ENCODE data around the gene IMPACT. TPM values are rescaled to one million over a fixed set of nuclear protein-coding genes. Genes with fewer than 3 reads are reported as not detected.

Gene IMPACT, protein sequence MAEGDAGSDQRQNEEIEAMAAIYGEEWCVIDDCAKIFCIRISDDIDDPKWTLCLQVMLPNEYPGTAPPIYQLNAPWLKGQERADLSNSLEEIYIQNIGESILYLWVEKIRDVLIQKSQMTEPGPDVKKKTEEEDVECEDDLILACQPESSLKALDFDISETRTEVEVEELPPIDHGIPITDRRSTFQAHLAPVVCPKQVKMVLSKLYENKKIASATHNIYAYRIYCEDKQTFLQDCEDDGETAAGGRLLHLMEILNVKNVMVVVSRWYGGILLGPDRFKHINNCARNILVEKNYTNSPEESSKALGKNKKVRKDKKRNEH
- total RNA-seq (2022; extraction: Qiagen RNA extraction; ENCODE audit: low read depth), result 10.6 to 13.9 TPM (median 13.5 TPM) in 5 replicates

DNA sequence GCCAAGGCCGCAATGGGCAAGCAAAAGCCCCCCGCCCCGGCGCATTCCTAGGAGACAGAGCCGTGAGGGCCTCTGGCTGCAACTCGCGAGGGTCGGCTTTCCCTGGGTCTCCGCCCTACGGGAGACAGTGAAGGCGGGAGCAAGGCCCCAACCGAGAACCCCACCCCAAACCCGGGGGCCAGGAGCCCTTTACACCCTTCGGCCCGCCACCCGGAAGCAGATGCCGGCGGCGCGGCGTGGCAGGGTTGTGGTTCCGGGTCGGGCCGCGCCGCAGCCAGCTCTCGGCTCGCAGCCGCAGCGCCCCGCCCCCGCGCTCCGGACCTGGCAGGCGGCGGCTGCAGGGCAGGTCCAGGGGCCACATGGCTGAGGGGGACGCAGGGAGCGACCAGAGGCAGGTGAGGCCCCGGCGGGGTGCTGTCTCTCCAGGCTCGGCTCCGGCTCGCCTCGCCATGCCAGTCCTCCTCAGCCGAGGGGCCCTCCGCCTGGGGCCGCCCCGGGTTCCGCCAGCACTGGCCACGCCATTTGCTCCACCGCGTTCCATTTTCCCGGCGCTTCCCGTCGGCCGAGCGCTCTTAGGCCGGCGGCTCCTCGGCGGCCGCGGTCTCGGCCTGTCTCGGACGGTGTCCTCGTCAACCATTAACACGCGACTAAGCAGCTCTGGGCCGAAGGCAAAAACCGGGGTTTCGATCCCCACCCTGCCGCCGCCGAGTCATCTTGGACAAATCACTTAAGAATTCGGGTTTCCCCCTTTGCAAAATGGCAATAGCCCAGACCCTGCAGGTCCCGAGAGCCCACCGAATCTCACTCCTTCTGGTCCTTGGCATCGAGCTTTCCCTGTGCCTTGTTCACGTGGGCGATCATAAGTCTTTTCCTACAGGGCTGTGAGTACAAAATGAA is at the start of gene IMPACT:
Gene IMPACT, plus strand, starts transcription at position 273 of the 897 bp plus-strand sequence. Its CDS starts 87 bp downstream, at position 360.

DNA sequence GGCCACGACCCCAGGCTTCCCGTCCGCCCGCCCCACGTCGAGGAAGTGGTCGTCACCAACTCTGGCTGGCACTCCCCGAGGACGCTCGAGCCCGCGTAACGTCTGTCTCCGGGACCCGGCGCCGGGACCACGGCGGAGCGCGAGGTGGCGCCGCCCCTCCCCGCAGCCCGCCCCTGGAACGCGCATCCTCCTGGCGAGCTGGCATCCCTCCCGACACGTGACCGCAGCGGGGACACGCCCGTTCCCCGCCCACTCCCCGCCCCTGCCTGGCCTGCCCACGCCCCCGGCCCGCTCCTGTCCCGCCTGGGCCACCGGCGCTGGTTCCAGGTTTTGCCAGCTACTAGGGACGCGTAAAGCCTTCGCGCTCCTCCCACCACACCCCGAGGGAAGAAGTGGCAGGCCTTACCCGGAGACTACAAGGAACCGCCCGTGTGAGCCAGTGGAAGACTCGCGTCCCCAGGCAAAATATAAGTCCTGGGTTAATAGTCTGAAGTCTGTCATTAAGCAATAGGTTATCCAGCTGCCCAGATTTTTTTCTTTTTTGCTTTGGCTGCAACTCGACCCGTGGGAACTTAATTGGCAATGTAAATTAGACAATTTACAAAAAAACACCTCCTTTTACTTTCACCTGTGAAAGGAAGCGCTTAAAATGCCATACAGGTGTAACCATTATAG is 28.6 kb upstream of the IMPACT start, which contains the start of gene OSBPL1A:
Gene OSBPL1A, minus strand, starts transcription at position 131 of the 675 bp plus-strand sequence. CDS start 20,291 bp downstream, outside the sequence.

DNA sequence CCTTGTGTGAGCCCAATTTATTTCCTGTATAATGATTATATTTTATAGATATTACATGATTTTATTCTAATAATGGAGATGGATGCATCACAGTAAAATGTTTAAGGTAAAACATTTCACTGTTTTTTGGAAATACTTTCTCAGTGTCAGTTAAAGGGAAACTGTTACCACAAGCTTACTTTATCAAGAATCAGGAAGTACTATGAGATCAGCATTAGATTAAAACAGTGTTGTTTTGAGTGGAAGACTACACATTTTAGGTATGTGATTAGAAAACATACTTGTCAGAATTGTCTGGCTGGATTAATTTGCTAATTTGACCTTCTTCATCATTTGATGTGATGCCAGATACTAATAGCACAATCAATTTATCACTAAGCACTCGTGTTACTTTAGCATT is 33.9 kb downstream of the IMPACT start, which contains the start of gene HRH4:
Gene HRH4, plus strand, starts transcription at position 250 of the 400 bp plus-strand sequence. Its CDS starts 92 bp downstream, at position 342.

Other genes with a start within 250 kb of the IMPACT start
- 11.3 to 16.2 TPM (median 11.8 TPM) in 5 replicates for gene OSBPL1A, start 28.8 kb upstream of the IMPACT start, total RNA-seq (2022; extraction: Qiagen RNA extraction; ENCODE audit: low read depth)
- 0.02 TPM in 1 of 5 replicates, not detected in the others for gene HRH4, start 34.0 kb downstream of the IMPACT start, total RNA-seq (2022; extraction: Qiagen RNA extraction; ENCODE audit: low read depth)

All from A549 treated with RU486 at 1 μM for 4 hours (cell line).